CD1c-positive myeloid dendritic cell (primary cell): ENCODE results near the gene CLPTM1L.
"Not testable (repeated sequence)": the region's sequence is repeated elsewhere in the genome, so short reads cannot be mapped to it uniquely, and the experiment has no call there.

ENCODE experiments used
- DNase-seq: peaks from one replicate; pipeline ENCODE4 v3.0.0-alpha.2; 2016; ENCODE audit errors: extremely low spot score

Gene CLPTM1L

GRCh38 chr5:1326532-1326875 is 18.4 kb downstream of the CLPTM1L start:
- not testable (repeated sequence) for DNase-seq

GRCh38 chr5:1325870-1326531 is 18.9 kb downstream of the CLPTM1L start:
- DNase-seq = no peak

- DNase-seq = no peak
These were observed 19.6 kb downstream of the CLPTM1L start for GRCh38 chr5:1325191-1325741.

DNA sequence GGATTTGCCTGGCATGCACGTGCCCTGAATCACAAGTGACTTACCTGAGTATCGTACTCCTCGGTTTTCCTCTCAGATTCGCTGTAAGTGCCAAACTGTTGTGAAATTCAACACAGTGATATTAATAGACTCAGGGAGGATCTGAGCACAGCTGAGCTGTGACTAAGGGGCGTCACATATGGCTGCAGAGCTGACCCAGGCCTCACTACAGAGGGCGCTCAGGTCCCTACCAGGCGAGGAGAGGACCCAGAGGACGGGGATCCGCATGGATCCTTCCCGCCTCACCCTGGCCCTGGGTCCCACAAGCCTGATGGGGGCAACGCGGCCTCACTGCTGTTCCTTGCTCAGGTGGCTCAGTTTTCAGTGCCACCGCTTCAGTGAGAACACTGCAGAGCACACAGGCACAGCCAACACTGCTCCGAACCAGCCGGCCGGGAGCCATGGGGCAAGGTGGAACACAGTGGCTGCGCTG is 20.1 kb downstream of the CLPTM1L start:
- DNase-seq = no peak

- no peak for DNase-seq
These were observed 20.6 kb downstream of the CLPTM1L start for GRCh38 chr5:1324301-1324700.

GRCh38 chr5:1323803-1324173 is 21.1 kb downstream of the CLPTM1L start:
- no peak for DNase-seq

DNA sequence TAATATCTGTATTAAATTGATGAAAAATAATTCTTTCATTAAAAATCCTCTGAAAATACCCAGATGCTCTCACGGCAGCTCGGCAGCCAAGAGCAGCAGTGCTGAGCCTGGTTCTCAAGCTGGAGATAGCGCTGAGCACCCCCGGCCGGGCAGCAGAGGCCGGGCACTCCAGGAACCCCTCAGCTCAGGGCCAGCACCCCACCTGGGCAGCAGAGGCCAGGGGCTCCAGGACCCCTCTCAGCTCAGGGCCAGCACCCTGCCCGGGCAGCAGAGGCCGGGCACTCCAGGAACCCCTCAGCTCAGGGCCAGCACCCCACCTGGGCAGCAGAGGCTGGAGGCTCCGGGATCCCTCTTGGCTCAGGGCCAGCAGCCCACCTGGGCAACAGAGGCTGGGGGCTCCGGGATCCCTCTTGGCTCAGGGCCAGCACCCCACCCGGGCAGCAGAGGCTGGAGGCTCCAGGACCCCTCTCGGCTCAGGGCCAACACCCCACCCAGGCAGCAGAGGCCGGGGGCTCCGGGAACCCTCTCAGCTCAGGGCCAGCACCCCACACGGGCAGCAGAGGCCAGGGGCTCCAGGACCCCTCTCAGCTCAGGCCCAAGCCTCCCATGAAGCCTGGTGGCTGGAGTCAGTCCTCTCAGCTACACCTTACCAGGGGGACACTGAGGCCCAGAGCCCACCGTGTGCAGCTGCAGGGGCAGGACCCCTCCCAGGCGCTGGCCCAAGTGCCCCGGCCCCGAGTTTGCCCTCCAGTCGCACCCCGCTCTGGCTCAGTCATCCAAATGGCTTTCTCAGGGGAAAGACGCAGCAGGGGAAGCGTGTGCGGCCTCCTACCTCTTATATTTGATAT is 21.7 kb downstream of the CLPTM1L start:
- no peak for DNase-seq

DNA sequence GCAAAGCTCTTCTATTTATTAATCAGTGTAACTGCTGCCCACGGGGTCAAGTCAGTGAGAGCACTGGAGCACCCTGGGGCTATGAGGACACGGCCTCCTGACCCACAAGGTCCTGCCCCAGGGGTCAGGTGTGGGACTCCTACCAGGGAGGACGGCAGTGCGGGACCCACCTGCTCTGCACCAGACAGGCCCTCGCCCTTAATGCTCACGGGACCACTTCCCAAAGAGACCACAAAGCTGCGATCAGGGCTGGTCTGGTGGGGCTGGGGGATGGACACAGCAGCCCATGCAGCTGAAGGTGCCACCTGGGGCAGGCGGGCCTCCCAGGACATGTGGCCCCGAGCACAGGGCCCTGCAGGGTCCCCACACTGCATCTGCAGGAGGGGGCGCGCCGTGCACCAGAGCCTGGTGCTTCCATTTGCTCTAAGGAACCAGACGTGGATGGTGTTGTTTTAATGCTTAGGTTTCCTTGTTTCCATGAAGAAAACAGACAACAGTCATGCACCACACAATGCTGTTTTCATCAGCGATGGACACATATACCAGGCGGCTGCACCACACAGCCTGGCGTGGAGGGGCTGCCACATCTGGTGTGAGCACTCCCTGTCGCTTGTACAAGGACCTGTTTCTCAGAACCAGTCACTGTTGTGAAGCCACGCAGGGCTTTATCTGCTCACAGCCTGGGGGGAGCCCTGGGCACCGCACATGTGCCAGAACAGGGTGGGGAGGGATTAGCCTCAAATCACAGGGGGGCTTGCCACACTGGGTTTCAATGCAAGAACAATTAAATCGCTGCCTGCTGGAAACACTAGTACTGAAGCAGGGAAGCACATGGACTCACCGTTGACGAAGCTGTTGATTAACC is 22.6 kb downstream of the CLPTM1L start:
- no peak for DNase-seq

- DNase-seq = no peak
These were observed 23.3 kb downstream of the CLPTM1L start for GRCh38 chr5:1321576-1321975.

- no peak for DNase-seq
These were observed 24.2 kb downstream of the CLPTM1L start for GRCh38 chr5:1320436-1321344.

GRCh38 chr5:1319436-1320256 is 25.3 kb downstream of the CLPTM1L start:
- no peak for DNase-seq

- no peak for DNase-seq
These were observed 26.1 kb downstream of the CLPTM1L start for GRCh38 chr5:1318659-1319251.

- DNase-seq = no peak
These were observed 26.9 kb downstream of the CLPTM1L start for GRCh38 chr5:1317921-1318565.

- DNase-seq = no peak
These were observed 28.1 kb downstream of the CLPTM1L start for GRCh38 chr5:1316588-1317340.

- DNase-seq = peak; percentile 20
These were observed 29.0 kb downstream of the CLPTM1L start for GRCh38 chr5:1315709-1316587.

- DNase-seq = no peak
These were observed 29.7 kb downstream of the CLPTM1L start for GRCh38 chr5:1315018-1315708.

GRCh38 chr5:1314564-1314982 is 30.3 kb downstream of the CLPTM1L start:
- no peak for DNase-seq
